HepG2 (cell line): ENCODE results near the gene C20orf204. TPM values are rescaled to one million over a fixed set of nuclear protein-coding genes. Genes with fewer than 3 reads are reported as not detected.
A peak's percentile ranks its signal among the peaks of the same experiment; 100 is the strongest.

Source experiments
- MATR3 ChIP-seq: sonication (generic); formaldehyde crosslinking; IDR thresholded peaks from 2 replicates; pipeline ENCODE4 v1.4.0; 2020; ENCODE audit warnings: missing genetic modification reagents
- MTF2 ChIP-seq: sonication (generic); formaldehyde crosslinking; IDR thresholded peaks from 2 replicates; pipeline ENCODE4 v1.5.0; 2020; ENCODE audit warnings: missing genetic modification reagents, borderline replicate concordance
- MYC ChIP-seq: sonication (generic); formaldehyde crosslinking; IDR thresholded peaks from 2 replicates; pipeline ENCODE4 v1.9.0; 2021; ENCODE audit warnings: missing genetic modification reagents, borderline replicate concordance
- MYPOP ChIP-seq: sonication (generic); formaldehyde crosslinking; IDR thresholded peaks from 2 replicates; pipeline ENCODE4 v1.8.1; 2023; ENCODE audit warnings: mild to moderate bottlenecking, moderate library complexity, missing genetic modification reagents
- NCOA1 ChIP-seq: sonication (generic); formaldehyde crosslinking; IDR thresholded peaks from 2 replicates; pipeline ENCODE4 v1.9.0; 2021; ENCODE audit warnings: missing genetic modification reagents
- NFYC ChIP-seq: IDR thresholded peaks from 2 replicates; pipeline ENCODE4 v1.6.1; 2016; ENCODE audit warnings: missing genetic modification reagents, missing compliant biosample characterization
- NR2C2 ChIP-seq: sonication (generic); formaldehyde crosslinking; IDR thresholded peaks from 2 replicates; pipeline ENCODE4 v1.4.0; 2020; ENCODE audit warnings: missing genetic modification reagents, mild to moderate bottlenecking, moderate library complexity, borderline replicate concordance
- NR3C1 ChIP-seq: sonication (generic); formaldehyde crosslinking; IDR thresholded peaks from 2 replicates; pipeline ENCODE4 v1.4.0; 2020; ENCODE audit warnings: missing genetic modification reagents
- PCBP1 ChIP-seq: fragments of 200-400 bp; formaldehyde crosslinking; IDR thresholded peaks from 2 replicates; pipeline ENCODE4 v1.6.1; 2017; ENCODE audit warnings: mild to moderate bottlenecking, low read depth, low read length, borderline replicate concordance
- PLRG1 ChIP-seq: fragments of 450-650 bp; conservative IDR thresholded peaks from 2 replicates; pipeline ENCODE4 v1.6.1; 2016
- POLR2AphosphoS2 ChIP-seq: IDR thresholded peaks from 2 replicates; pipeline ENCODE4 v1.6.1; 2011; ENCODE audit warnings: low read depth, low read length, improper control_type of control experiment
- RAD21 ChIP-seq: fragments of 450-650 bp; formaldehyde crosslinking; IDR thresholded peaks from 2 replicates; pipeline ENCODE4 v1.5.0; 2020; ENCODE audit warnings: mild to moderate bottlenecking
- TCF7 ChIP-seq: sonication (generic); IDR thresholded peaks from 2 replicates; pipeline ENCODE4 v1.6.1; 2016; ENCODE audit warnings: antibody characterized with exemption, low read depth
- TRAFD1 ChIP-seq: sonication (generic); formaldehyde crosslinking; IDR thresholded peaks from 2 replicates; pipeline ENCODE4 v1.5.1; 2020; ENCODE audit warnings: missing genetic modification reagents, mild to moderate bottlenecking, borderline replicate concordance
- XBP1 ChIP-seq: sonication (generic); formaldehyde crosslinking; IDR thresholded peaks from 2 replicates; pipeline ENCODE4 v1.5.0; 2020; ENCODE audit warnings: missing genetic modification reagents
- ZBTB20 ChIP-seq: sonication (generic); formaldehyde crosslinking; IDR thresholded peaks from 2 replicates; pipeline ENCODE4 v1.8.1; 2023; ENCODE audit warnings: missing genetic modification reagents, low read depth, mild to moderate bottlenecking, borderline replicate concordance
- ZC3H4 ChIP-seq: sonication (generic); formaldehyde crosslinking; IDR thresholded peaks from 2 replicates; pipeline ENCODE4 v1.4.0; 2020; ENCODE audit warnings: missing genetic modification reagents, borderline replicate concordance
- ZHX1 ChIP-seq: sonication (generic); formaldehyde crosslinking; IDR thresholded peaks from 2 replicates; pipeline ENCODE4 v1.8.1; 2022; ENCODE audit warnings: low read depth, mild to moderate bottlenecking, missing genetic modification reagents
- ZNF552 ChIP-seq: sonication (generic); formaldehyde crosslinking; IDR thresholded peaks from 2 replicates; pipeline ENCODE4 v1.9.0; 2022; ENCODE audit warnings: missing genetic modification reagents, mild to moderate bottlenecking, borderline replicate concordance
- ZNF792 ChIP-seq: IDR thresholded peaks from 2 replicates; pipeline ENCODE4 v1.6.1; 2016
- ZSCAN29 ChIP-seq: sonication (generic); formaldehyde crosslinking; conservative IDR thresholded peaks from 2 replicates; pipeline ENCODE4 v1.4.0; 2020; ENCODE audit warnings: mild to moderate bottlenecking, missing genetic modification reagents
- polyA plus RNA-seq, 8 experiments: library from polyadenylated mRNA; depleted of rRNA in 3 of 8; stranded (reverse) in 7 of 8; unstranded in 1 of 8; fragments of >200 nt; fragmentation: Illumina TruSeq in 4 of 8; extraction: Trizol in 4 of 8; gene quantifications; 2 replicates each; pipeline versions ENCODE4 v1.2.1 to v1.2.3, GENCODE V29; 2011 to 2016; ENCODE audit warnings: low read depth in 4 of 8, missing spikeins in 1 of 8, mixed read lengths in 1 of 8; ENCODE audit not compliant: insufficient read depth in 1 of 8
- total RNA-seq, 5 experiments: library from RNA; depleted of rRNA; stranded (reverse); fragments of >200 nt; fragmentation: Illumina TruSeq; extraction: Trizol; gene quantifications; 2 replicates each; pipeline ENCODE4 v1.2.3, GENCODE V29; 2016; ENCODE audit warnings: low read depth in 1 of 5
- TF ChIP-seq, protein P1 (sequence below): IDR thresholded peaks from 2 replicates; pipeline ENCODE4 v1.6.1; 2016; ENCODE audit warnings: mild to moderate bottlenecking
- TF ChIP-seq, protein P2 (sequence below): sonication (generic); formaldehyde crosslinking; IDR thresholded peaks from 2 replicates; pipeline ENCODE4 v1.4.0; 2020; ENCODE audit warnings: missing genetic modification reagents, low read depth, mild to moderate bottlenecking, borderline replicate concordance
- TF ChIP-seq, protein P3 (sequence below): sonication (generic); formaldehyde crosslinking; IDR thresholded peaks from 2 replicates; pipeline ENCODE4 v1.8.0; 2022; ENCODE audit warnings: missing genetic modification reagents, low read depth, mild to moderate bottlenecking, borderline replicate concordance

C20orf204 gene
- total and polyA plus RNA-seq, 2 of the 13 experiments (the other 11 are each of a cell fraction or from before 2014, with no cell fraction given): 22.1 to 80.0 TPM

DNA sequence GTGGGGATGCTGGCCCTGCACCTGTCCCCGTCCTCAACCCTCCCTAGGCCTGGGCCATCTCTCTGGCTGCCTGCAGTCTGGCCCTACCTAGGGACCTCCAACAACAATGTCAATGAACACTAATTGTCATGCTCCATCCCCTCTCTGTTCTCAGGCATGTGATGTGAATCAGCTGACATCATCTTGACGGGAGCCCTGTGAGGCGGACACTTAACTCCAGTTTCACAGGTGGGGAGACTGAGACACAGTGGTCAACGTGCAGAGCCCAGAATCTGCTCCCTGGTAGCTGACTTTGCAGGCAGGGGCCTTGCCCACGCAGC is 26.3 kb downstream of the C20orf204 start (continued):
- TF ChIP-seq, protein P1, sequence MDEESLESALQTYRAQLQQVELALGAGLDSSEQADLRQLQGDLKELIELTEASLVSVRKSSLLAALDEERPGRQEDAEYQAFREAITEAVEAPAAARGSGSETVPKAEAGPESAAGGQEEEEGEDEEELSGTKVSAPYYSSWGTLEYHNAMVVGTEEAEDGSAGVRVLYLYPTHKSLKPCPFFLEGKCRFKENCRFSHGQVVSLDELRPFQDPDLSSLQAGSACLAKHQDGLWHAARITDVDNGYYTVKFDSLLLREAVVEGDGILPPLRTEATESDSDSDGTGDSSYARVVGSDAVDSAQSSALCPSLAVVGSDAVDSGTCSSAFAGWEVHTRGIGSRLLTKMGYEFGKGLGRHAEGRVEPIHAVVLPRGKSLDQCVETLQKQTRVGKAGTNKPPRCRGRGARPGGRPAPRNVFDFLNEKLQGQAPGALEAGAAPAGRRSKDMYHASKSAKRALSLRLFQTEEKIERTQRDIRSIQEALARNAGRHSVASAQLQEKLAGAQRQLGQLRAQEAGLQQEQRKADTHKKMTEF (CRISPR knock-in tag): no peak
- TF ChIP-seq, protein P2, sequence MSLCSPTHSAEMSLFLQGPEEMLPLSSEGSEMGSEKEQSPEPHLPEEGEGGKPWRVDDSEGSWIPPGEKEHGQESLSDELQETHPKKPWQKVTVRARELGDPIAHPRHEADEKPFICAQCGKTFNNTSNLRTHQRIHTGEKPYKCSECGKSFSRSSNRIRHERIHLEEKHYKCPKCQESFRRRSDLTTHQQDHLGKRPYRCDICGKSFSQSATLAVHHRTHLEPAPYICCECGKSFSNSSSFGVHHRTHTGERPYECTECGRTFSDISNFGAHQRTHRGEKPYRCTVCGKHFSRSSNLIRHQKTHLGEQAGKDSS (CRISPR knock-in tag): no peak; the same call in 1 of the 2 replicates
- TF ChIP-seq ZNF552 (CRISPR knock-in tag) (no peak), ZHX1 (CRISPR knock-in tag) (no peak), NFYC (peak; percentile 1; the same call in 1 of the 2 replicates), NR3C1 (CRISPR knock-in tag) (no peak), ZBTB20 (CRISPR knock-in tag) (no peak), PLRG1 (no peak), ZSCAN29 (CRISPR knock-in tag) (peak; percentile 11; the same call in 1 of the 2 replicates), NCOA1 (CRISPR knock-in tag) (no peak; the same call in 1 of the 2 replicates), MATR3 (CRISPR knock-in tag) (no peak), RAD21 (no peak), MYC (CRISPR knock-in tag) (no peak), XBP1 (CRISPR knock-in tag) (0 out of 2 replicates have a peak, but pooled peaks have one; percentile 3), MTF2 (no peak), MYPOP (CRISPR knock-in tag) (no peak), NR2C2 (CRISPR knock-in tag) (no peak), ZC3H4 (CRISPR knock-in tag) (peak; percentile 86; the same call in 1 of the 2 replicates), PCBP1 (no peak), TCF7 (no peak), POLR2AphosphoS2 (no peak), TRAFD1 (no peak), ZNF792 (CRISPR knock-in tag) (no peak)
- TF ChIP-seq, protein P3, sequence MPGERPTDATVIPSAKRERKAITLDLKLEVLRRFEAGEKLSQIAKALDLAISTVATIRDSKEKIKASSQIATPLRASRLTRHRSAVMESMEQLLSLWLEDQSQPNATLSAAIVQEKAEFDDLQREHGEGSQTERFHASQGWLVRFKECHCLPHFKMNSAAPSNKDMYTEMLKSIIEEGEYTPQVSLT (CRISPR knock-in tag): no peak
